Endodermal cell (in vitro differentiated cells): ENCODE measurements around the gene ARAP2. TPM values are rescaled to one million over a fixed set of nuclear protein-coding genes. Genes with fewer than 3 reads are reported as not detected.
A peak's percentile ranks its signal among the peaks of the same experiment; 100 is the strongest.

Source experiments
- DNase-seq: peaks from one replicate; pipeline ENCODE4 v3.0.0-alpha.2; 2017
- H3K27ac ChIP-seq: 2 replicates; pipeline ENCODE4 v1.5.1; 2013; ENCODE audit warnings: mild to moderate bottlenecking, low read depth, low read length, moderate library complexity
- H3K27me3 ChIP-seq: 2 replicates; pipeline ENCODE4 v1.6.1; 2013; ENCODE audit warnings: mild to moderate bottlenecking, low read length, moderate library complexity; ENCODE audit not compliant: insufficient read depth, control insufficient read depth, poor library complexity, severe bottlenecking
- H3K36me3 ChIP-seq: 2 replicates; pipeline ENCODE4 v1.7.0; 2013; ENCODE audit warnings: mild to moderate bottlenecking, low read length, moderate library complexity; ENCODE audit not compliant: control insufficient read depth, insufficient read depth
- H3K4me1 ChIP-seq: one replicate; pipeline ENCODE4 v1.7.0; 2013; ENCODE audit warnings: low read length; ENCODE audit not compliant: control insufficient read depth, insufficient read depth
- H3K4me3 ChIP-seq: 2 replicates; pipeline ENCODE4 v1.5.1; 2013; ENCODE audit warnings: mild to moderate bottlenecking, low read length, moderate library complexity
- H3K9ac ChIP-seq: 2 replicates; pipeline ENCODE4 v1.6.1; 2013; ENCODE audit warnings: mild to moderate bottlenecking, low read length, moderate library complexity; ENCODE audit not compliant: poor library complexity, severe bottlenecking; ENCODE audit errors: extremely low read depth
- H3K9me3 ChIP-seq: 2 replicates; pipeline ENCODE4 v1.6.1; 2013; ENCODE audit warnings: mild to moderate bottlenecking, low read length, moderate library complexity; ENCODE audit not compliant: control insufficient read depth
- H3K27ac Mint-ChIP-seq: 2 replicates; pipeline ENCODE4 v1.8.0; 2020; ENCODE audit warnings: mixed read lengths
- H3K27me3 Mint-ChIP-seq: 2 replicates; pipeline ENCODE4 v1.8.0; 2021; ENCODE audit warnings: mild to moderate bottlenecking, mixed read lengths; ENCODE audit not compliant: insufficient read depth
- H3K36me3 Mint-ChIP-seq: 2 replicates; pipeline ENCODE4 v1.8.0; 2020; ENCODE audit warnings: low read depth, mixed read lengths
- H3K4me1 Mint-ChIP-seq: 2 replicates; pipeline ENCODE4 v1.8.0; 2020; ENCODE audit warnings: mixed read lengths
- H3K4me3 Mint-ChIP-seq: 2 replicates; pipeline ENCODE4 v1.8.0; 2020; ENCODE audit warnings: mild to moderate bottlenecking, moderate library complexity, mixed read lengths
- H3K9me3 Mint-ChIP-seq: 2 replicates; pipeline ENCODE4 v1.8.0; 2020; ENCODE audit warnings: mild to moderate bottlenecking, mixed read lengths
- WGBS, 2 experiments: methylation state at CpG; one replicate each; pipeline versions ENCODE4 v1.1.5 to v1.1.7; 2013; ENCODE audit warnings: missing lambda C conversion rate in 2 of 2, mixed read lengths in 1 of 2; ENCODE audit not compliant: insufficient coverage in 1 of 2, insufficient read length in 1 of 2; 5-methylcytosine and 5-hydroxymethylcytosine counted together
- total RNA-seq, 2 donors: library from RNA; stranded (reverse); fragmentation: NEBNext Ultra II Directional in 1 of 2; extraction: Animal tissue kit (Norgen Biotek cat#: 25700) in 1 of 2; gene quantifications; 2 replicates in 1 of 2; 3 replicates in 1 of 2; pipeline ENCODE4 v1.2.1, GENCODE V29; 2021
- TF ChIP-seq, protein P1 (sequence below): fragments of 200-600 bp; sonication (generic); conservative IDR thresholded peaks from 2 replicates; pipeline ENCODE4 v1.5.0; 2021; ENCODE audit warnings: antibody characterized with exemption, mild to moderate bottlenecking

The ARAP2 gene
- total RNA-seq, 2 donors from 2014 or later: 2.2 to 5.5 TPM

- Histone ChIP-seq H3K9me3 (no peaks in the 10 kb centered on the region), H3K36me3 (no peaks in the 10 kb centered on the region), H3K4me3 (no peak overlapping the region), H3K27me3 (no peaks in the 10 kb centered on the region), H3K27ac (no peak overlapping the region), H3K4me1 (no peaks in the 10 kb centered on the region), H3K9ac (no peak overlapping the region)
- Mint-ChIP-seq H3K4me3 (no peak overlapping the region), H3K36me3 (no peaks in the 10 kb centered on the region), H3K4me1 (no peaks in the 10 kb centered on the region), H3K27me3 (no peaks in the 10 kb centered on the region), H3K9me3 (no peaks in the 10 kb centered on the region), H3K27ac (no peak overlapping the region)
- WGBS, 2 experiments: 90 to 94% methylated on average over 2 to 4 of the region's 4 CpGs
- DNase-seq: no peak
- TF ChIP-seq, protein P1, sequence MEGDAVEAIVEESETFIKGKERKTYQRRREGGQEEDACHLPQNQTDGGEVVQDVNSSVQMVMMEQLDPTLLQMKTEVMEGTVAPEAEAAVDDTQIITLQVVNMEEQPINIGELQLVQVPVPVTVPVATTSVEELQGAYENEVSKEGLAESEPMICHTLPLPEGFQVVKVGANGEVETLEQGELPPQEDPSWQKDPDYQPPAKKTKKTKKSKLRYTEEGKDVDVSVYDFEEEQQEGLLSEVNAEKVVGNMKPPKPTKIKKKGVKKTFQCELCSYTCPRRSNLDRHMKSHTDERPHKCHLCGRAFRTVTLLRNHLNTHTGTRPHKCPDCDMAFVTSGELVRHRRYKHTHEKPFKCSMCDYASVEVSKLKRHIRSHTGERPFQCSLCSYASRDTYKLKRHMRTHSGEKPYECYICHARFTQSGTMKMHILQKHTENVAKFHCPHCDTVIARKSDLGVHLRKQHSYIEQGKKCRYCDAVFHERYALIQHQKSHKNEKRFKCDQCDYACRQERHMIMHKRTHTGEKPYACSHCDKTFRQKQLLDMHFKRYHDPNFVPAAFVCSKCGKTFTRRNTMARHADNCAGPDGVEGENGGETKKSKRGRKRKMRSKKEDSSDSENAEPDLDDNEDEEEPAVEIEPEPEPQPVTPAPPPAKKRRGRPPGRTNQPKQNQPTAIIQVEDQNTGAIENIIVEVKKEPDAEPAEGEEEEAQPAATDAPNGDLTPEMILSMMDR: no peak
These were observed 79.2 kb downstream of the ARAP2 start for GRCh38 chr4:36164900-36165630.

- DNase-seq: no peak
- H3K27me3 ChIP-seq: no peaks in the 10 kb centered on the region
- H3K27ac ChIP-seq: no peak overlapping the region
- H3K4me1 ChIP-seq: no peaks in the 10 kb centered on the region
- H3K9me3 Mint-ChIP-seq: no peaks in the 10 kb centered on the region
- no peaks in the 10 kb centered on the region for H3K36me3 ChIP-seq
- no peaks in the 10 kb centered on the region for H3K36me3 Mint-ChIP-seq
- WGBS, 2 experiments: 93 to 95% methylated on average over 3 of the region's 3 CpGs
- H3K4me3 Mint-ChIP-seq: no peak overlapping the region
- no peak overlapping the region for H3K27ac Mint-ChIP-seq
- no peaks in the 10 kb centered on the region for H3K27me3 Mint-ChIP-seq
- no peaks in the 10 kb centered on the region for H3K9me3 ChIP-seq
- no peak overlapping the region for H3K9ac ChIP-seq
- no peak overlapping the region for H3K4me3 ChIP-seq
- H3K4me1 Mint-ChIP-seq: no peaks in the 10 kb centered on the region
- TF ChIP-seq, protein P1: no peak
These were observed 81.1 kb downstream of the ARAP2 start for GRCh38 chr4:36163198-36163597.

DNA sequence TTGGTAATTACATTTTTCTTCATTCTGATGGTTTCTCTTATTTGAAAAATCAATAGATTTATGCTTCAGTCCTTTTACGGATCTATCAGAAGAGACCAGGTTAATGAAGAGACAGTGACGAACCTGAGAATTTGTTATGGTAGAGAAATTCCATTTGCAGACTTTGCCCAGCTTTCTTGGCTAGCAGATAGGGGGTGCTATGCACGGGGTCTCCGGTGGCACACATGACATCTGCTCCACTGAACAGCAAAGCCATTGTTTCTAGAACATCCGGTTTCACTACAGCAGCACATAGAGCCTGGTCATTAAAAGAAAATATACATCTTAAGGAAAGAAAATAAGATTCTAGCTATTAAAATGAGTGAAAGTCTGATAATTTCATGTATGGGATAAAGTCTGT lies 85.1 kb downstream of the ARAP2 start:
- no peak overlapping the region for H3K27ac Mint-ChIP-seq
- no peaks in the 10 kb centered on the region for H3K27me3 ChIP-seq
- H3K4me3 ChIP-seq: no peak overlapping the region
- H3K27ac ChIP-seq: no peak overlapping the region
- peaks cover 2% of the 10 kb centered on the region for H3K4me1 Mint-ChIP-seq
- H3K9ac ChIP-seq: no peak overlapping the region
- H3K4me3 Mint-ChIP-seq: no peak overlapping the region
- DNase-seq: peak; percentile 50
- H3K36me3 ChIP-seq: no peaks in the 10 kb centered on the region
- TF ChIP-seq, protein P1: peak; percentile 69
- H3K4me1 ChIP-seq: no peaks in the 10 kb centered on the region
- H3K9me3 ChIP-seq: no peaks in the 10 kb centered on the region
- WGBS, 2 experiments: 91 to 100% methylated on average over 2 to 5 of the region's 5 CpGs
- H3K36me3 Mint-ChIP-seq: no peaks in the 10 kb centered on the region
- no peaks in the 10 kb centered on the region for H3K9me3 Mint-ChIP-seq
- H3K27me3 Mint-ChIP-seq: no peaks in the 10 kb centered on the region
